Measurements from ENCODE around the gene MYB. TPM values are rescaled to one million over a fixed set of nuclear protein-coding genes. Genes with fewer than 3 reads are reported as not detected.

The MYB gene
- polyA plus RNA-seq, 6 donors from 2014 or later: 0.13 to 0.39 (median 0.26) TPM; not detected in 2

DNA sequence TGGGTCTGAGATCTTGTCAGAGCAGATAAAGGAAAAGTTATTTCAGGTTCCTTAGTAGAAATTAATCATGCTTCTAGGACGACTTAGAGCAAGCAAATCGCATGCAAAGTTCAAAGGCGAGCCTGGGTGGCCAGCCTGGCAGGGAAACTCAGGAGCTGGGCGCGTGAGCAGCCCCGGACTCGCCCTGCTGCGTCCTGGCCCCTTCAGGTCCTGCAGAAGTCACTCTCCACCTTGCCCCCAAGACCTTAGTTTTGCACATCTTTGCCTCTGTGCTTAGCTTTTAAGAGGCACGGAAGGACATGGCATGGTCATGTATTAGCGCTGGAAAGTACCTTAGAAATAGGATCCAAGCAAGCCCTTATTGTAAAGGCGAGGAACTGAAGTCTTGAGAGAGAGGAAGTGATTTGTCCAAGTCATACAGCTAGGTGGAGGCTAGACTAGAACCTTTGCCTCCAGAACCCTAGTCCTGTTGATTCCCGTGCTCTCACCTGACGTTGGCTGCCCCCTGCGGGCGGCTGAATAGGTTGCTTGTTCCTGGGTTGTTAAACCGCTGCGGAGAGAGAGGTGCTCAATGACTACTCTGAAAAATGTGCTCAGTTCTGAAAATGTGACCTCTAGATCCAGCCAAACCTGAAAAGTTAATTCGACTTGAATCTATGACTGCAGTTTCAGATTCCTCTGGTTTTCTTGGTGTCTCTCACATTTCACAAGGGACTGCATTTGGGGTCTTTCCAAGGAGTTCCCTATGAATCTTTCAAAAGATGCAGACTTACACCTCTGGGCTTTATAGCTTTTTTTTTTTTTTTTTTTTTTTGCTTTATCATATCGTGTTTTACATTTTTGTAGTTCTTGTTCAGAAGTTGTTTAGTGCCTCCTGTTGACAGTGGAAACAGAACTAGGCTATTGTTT lies 2.7 kb downstream of the MYB start:
- H3K9me3 Mint-ChIP-seq: no peaks in the 10 kb centered on the region
- ATAC-seq (ENCODE audit: low read depth in 2 of 2): peak; percentile 52
- no peaks in the 10 kb centered on the region for H3K36me3 Mint-ChIP-seq
- DNase-seq: peak; percentile 51
- peak overlapping the region; percentile 88 to 95 (median 91) for H3K4me3 Mint-ChIP-seq
- peaks cover 20 to 22% (median 21%) of the 10 kb centered on the region in 3 donors for H3K4me1 Mint-ChIP-seq
- H3K27me3 Mint-ChIP-seq: peaks cover 0 to 7% (median 4%) of the 10 kb centered on the region in 3 donors
- peak overlapping the region; percentile 16 to 80 (median 61) for H3K27ac Mint-ChIP-seq

GRCh38 chr6:135185483-135185882 lies 4.4 kb downstream of the MYB start:
- ATAC-seq (ENCODE audit: low read depth in 2 of 2): no peak
- peaks cover 4 to 12% (median 5%) of the 10 kb centered on the region in 3 donors for H3K27me3 Mint-ChIP-seq
- peak overlapping the region in 1 of 8 donors; percentile 14 for H3K4me3 Mint-ChIP-seq
- H3K36me3 Mint-ChIP-seq: no peaks in the 10 kb centered on the region
- peak overlapping the region in 1 of 6 donors; percentile 22 for H3K27ac Mint-ChIP-seq
- no peaks in the 10 kb centered on the region for H3K9me3 Mint-ChIP-seq
- peaks cover 17 to 28% (median 19%) of the 10 kb centered on the region in 3 donors for H3K4me1 Mint-ChIP-seq
- DNase-seq: no peak

GRCh38 chr6:135186255-135186654 lies 5.1 kb downstream of the MYB start:
- H3K27ac Mint-ChIP-seq: peak overlapping the region in 1 of 6 donors; percentile 39
- DNase-seq: no peak
- H3K36me3 Mint-ChIP-seq: no peaks in the 10 kb centered on the region

DNA sequence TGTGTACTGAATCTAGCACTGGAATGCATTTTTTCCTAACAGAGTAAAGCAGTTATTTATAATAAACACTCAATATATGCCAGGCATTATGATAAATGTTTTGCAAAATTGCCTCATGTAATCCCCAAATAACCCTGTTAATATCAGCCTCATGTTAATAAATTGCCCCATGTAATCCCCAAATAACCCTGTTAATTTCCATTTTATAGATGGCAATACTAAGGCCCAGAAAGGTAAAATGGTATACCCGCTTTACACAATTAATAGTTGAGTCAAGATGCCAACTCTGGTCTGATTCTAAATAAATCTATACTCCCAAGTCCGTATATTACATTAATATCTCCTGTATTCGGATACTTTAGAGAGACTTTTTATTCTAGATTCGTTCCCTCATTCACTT lies 6.3 kb downstream of the MYB start:
- no peak for DNase-seq
- no peak for ATAC-seq (ENCODE audit: low read depth in 2 of 2)
- no peak overlapping the region for H3K4me3 Mint-ChIP-seq
- H3K27me3 Mint-ChIP-seq: peaks cover 4 to 12% (median 5%) of the 10 kb centered on the region in 3 donors
- H3K27ac Mint-ChIP-seq: no peak overlapping the region
- no peaks in the 10 kb centered on the region for H3K36me3 Mint-ChIP-seq
- H3K4me1 Mint-ChIP-seq: peaks cover 11 to 33% (median 27%) of the 10 kb centered on the region in 3 donors
- H3K9me3 Mint-ChIP-seq: no peaks in the 10 kb centered on the region

More at GRCh38 chr6:135186255-135186654, 5.1 kb downstream of the MYB start:
- Mint-ChIP-seq H3K9me3 (no peaks in the 10 kb centered on the region), H3K27me3 (peaks cover 4 to 12% (median 5%) of the 10 kb centered on the region in 3 donors), H3K4me1 (peaks cover 17 to 28% (median 26%) of the 10 kb centered on the region in 3 donors), H3K4me3 (peak overlapping the region in 1 of 8 donors; percentile 56)
- no peak for ATAC-seq (ENCODE audit: low read depth in 2 of 2)

GRCh38 chr6:135188718-135189117 lies 7.6 kb downstream of the MYB start:
- Mint-ChIP-seq H3K4me3 (no peak overlapping the region), H3K27ac (peak overlapping the region in 2 of 6 donors; percentile 41 to 54), H3K4me1 (peaks cover 4 to 26% (median 19%) of the 10 kb centered on the region in 3 donors), H3K36me3 (no peaks in the 10 kb centered on the region), H3K27me3 (peaks cover 4 to 12% (median 5%) of the 10 kb centered on the region in 3 donors), H3K9me3 (no peaks in the 10 kb centered on the region)
- ATAC-seq (ENCODE audit: low read depth in 2 of 2) (no peak), DNase-seq (no peak)

DNA sequence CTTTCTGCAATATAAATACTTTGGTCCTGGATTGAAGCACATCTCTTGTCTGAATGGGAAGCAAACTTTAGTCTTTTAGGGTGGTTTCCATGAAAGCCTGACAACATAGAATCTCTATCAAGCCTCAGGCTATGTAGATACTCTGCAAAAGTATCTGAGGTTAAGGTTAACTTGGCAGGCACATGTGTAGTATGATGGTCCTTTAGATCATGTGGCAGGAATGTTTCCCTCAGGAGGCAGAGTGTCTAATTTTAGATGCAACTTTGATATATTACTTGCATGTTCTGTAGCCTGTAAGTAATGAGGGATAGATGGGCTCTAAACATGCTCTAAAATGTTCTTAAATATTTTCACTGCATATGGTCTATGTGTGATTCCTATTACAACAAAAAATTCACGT lies 8.2 kb downstream of the MYB start:
- H3K27ac Mint-ChIP-seq: no peak overlapping the region
- no peaks in the 10 kb centered on the region for H3K9me3 Mint-ChIP-seq
- peaks cover 0 to 21% (median 15%) of the 10 kb centered on the region in 3 donors for H3K4me1 Mint-ChIP-seq
- no peaks in the 10 kb centered on the region for H3K36me3 Mint-ChIP-seq
- peaks cover 4 to 12% (median 5%) of the 10 kb centered on the region in 3 donors for H3K27me3 Mint-ChIP-seq
- DNase-seq: no peak
- no peak for ATAC-seq (ENCODE audit: low read depth in 2 of 2)
- H3K4me3 Mint-ChIP-seq: no peak overlapping the region

GRCh38 chr6:135191508-135192255 lies 10.6 kb downstream of the MYB start:
- Mint-ChIP-seq H3K9me3 (no peaks in the 10 kb centered on the region), H3K4me1 (peaks cover 0 to 24% (median 20%) of the 10 kb centered on the region in 3 donors)

GRCh38 chr6:135192256-135193174 lies 11.4 kb downstream of the MYB start:
- ATAC-seq (ENCODE audit: low read depth in 2 of 2): no peak
- peak overlapping the region in 1 of 8 donors; percentile 35 for H3K4me3 Mint-ChIP-seq
- peaks cover 5 to 7% (median 5%) of the 10 kb centered on the region in 3 donors for H3K27me3 Mint-ChIP-seq
- H3K27ac Mint-ChIP-seq: peak overlapping the region in 1 of 6 donors; percentile 34
- peaks cover 0 to 24% (median 20%) of the 10 kb centered on the region in 3 donors for H3K4me1 Mint-ChIP-seq
- H3K9me3 Mint-ChIP-seq: no peaks in the 10 kb centered on the region
- H3K36me3 Mint-ChIP-seq: no peaks in the 10 kb centered on the region
- DNase-seq: no peak

More at GRCh38 chr6:135191508-135192255, 10.6 kb downstream of the MYB start:
- H3K4me3 Mint-ChIP-seq: peak overlapping the region in 3 of 8 donors; percentile 19 to 34 (median 30)
- H3K36me3 Mint-ChIP-seq: no peaks in the 10 kb centered on the region
- peaks cover 0 to 7% (median 5%) of the 10 kb centered on the region in 3 donors for H3K27me3 Mint-ChIP-seq
- peak; percentile 85 to 88 for ATAC-seq (ENCODE audit: low read depth in 2 of 2)
- peak; percentile 29 for DNase-seq
- H3K27ac Mint-ChIP-seq: peak overlapping the region in 1 of 6 donors; percentile 34

DNA sequence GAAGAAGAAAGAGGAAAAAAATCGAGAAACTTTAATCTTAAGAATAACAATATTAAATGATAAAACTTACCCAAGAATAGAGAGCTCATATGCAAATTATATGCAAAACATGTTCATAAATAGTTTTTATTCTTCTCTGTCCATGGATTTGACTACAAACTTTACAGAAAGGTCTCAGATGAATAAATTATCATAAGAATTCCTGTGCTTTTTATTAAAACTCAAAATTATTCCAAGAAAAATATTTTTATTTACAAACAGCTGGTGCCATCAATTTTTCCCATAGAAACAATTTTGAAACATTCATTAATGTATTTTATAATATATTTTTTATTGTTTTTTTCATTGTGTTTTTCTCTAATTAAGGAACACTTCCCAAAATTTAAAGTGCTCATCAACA lies 12.1 kb downstream of the MYB start:
- ATAC-seq (ENCODE audit: low read depth in 2 of 2) (no peak), DNase-seq (no peak)
- no peak overlapping the region for H3K27ac Mint-ChIP-seq
- no peaks in the 10 kb centered on the region for H3K36me3 Mint-ChIP-seq
- no peak overlapping the region for H3K4me3 Mint-ChIP-seq
- peaks cover 5 to 7% (median 5%) of the 10 kb centered on the region in 3 donors for H3K27me3 Mint-ChIP-seq
- no peaks in the 10 kb centered on the region for H3K9me3 Mint-ChIP-seq
- H3K4me1 Mint-ChIP-seq: peaks cover 0 to 24% (median 20%) of the 10 kb centered on the region in 3 donors

- Mint-ChIP-seq H3K4me3 (no peak overlapping the region), H3K27me3 (peaks cover 0 to 5% (median 0%) of the 10 kb centered on the region in 3 donors), H3K36me3 (no peaks in the 10 kb centered on the region), H3K4me1 (peaks cover 0 to 22% (median 12%) of the 10 kb centered on the region in 3 donors), H3K27ac (no peak overlapping the region), H3K9me3 (no peaks in the 10 kb centered on the region)
- no peak for DNase-seq
- no peak for ATAC-seq (ENCODE audit: low read depth in 2 of 2)
Observed at GRCh38 chr6:135195041-135195440, 13.9 kb downstream of the MYB start.

DNA sequence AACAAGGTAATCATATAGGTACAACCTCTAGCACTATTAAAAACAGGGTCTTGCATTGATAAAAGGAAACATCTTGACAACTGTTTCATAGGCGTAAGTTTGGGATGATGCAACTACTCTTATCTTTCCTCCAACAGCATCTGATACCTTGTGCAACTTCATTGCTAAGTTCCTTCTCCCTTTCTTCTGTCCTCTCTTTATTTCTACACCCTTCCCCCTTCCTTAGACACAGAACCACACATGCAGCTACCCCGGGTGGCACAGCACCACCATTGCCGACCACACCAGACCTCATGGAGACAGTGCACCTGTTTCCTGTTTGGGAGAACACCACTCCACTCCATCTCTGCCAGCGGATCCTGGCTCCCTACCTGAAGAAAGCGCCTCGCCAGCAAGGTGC lies 14.4 kb downstream of the MYB start:
- DNase-seq: no peak
- ATAC-seq (ENCODE audit: low read depth in 2 of 2): no peak
- Mint-ChIP-seq H3K4me1 (peaks cover 0 to 20% (median 12%) of the 10 kb centered on the region in 3 donors), H3K4me3 (no peak overlapping the region), H3K36me3 (no peaks in the 10 kb centered on the region), H3K27me3 (peaks cover 0 to 5% (median 0%) of the 10 kb centered on the region in 3 donors), H3K9me3 (no peaks in the 10 kb centered on the region), H3K27ac (no peak overlapping the region)

DNA sequence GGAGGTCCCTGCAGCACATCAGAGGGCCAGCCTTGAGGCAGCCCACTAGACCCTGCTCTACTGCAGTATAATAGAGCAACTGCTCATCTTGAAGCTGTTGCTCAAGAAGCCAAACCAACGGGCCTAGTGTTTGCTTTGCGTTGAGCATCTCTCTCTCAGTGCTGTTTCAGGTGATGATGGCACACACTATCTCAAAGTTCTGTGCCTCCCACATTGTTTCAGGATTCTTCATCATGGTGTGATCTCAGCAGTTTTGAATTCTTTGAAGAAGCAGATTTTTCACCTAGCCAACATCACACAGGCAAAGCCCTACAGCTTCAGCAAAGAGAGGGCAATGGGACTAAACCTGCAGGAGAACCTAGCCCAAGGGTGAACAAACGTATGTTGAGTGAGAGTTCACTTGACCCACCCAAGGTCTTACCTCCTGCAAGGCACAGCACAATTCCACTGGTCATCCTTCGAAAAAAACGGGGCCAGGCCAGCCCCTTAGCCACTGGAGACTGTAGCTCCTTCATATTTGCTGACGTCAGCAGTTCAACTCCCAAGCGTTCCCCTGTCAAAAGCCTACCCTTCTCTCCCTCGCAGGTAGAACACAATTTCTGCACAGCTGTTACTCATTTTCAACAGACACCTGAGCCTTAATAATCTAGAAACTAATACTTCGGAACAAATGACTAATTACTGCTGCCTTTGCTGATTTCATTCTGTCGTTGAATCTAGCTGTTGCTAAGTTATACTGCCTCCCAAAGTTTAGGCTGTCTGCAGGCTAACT lies 15.8 kb downstream of the MYB start:
- H3K27ac Mint-ChIP-seq: peak overlapping the region in 1 of 6 donors; percentile 13
- H3K4me1 Mint-ChIP-seq: peaks cover 0 to 8% (median 6%) of the 10 kb centered on the region in 3 donors
- H3K9me3 Mint-ChIP-seq: no peaks in the 10 kb centered on the region
- ATAC-seq (ENCODE audit: low read depth in 2 of 2): no peak
- H3K4me3 Mint-ChIP-seq: no peak overlapping the region
- no peak for DNase-seq
- H3K27me3 Mint-ChIP-seq: peaks cover 0 to 5% (median 0%) of the 10 kb centered on the region in 3 donors
- no peaks in the 10 kb centered on the region for H3K36me3 Mint-ChIP-seq

Measured in naive B cell (primary cell).